GM12865 (cell line): ENCODE results near the gene VAPA.

ENCODE experiments used
- DNase-seq: peaks from one replicate; pipeline ENCODE4 v3.0.0; 2010; ENCODE audit warnings: low read depth
- H3K4me3 ChIP-seq: 2 replicates; pipeline ENCODE4 v1.5.1; 2011; ENCODE audit warnings: mild to moderate bottlenecking, low read depth, low read length, control low read depth
- CTCF ChIP-seq: IDR thresholded peaks from 2 replicates; pipeline ENCODE4 v1.5.1; 2011; ENCODE audit warnings: low read length, control low read depth, low read depth, inconsistent platforms; ENCODE audit not compliant: insufficient read depth; ENCODE audit errors: missing control alignments

The VAPA gene

GRCh38 chr18:9989481-9989880, 75.7 kb downstream of the VAPA start:
- no peak for TF ChIP-seq CTCF
- DNase-seq: no peak
- no peak overlapping the region for H3K4me3 ChIP-seq

- no peak overlapping the region for H3K4me3 ChIP-seq
- no peak for DNase-seq
- no peak for TF ChIP-seq CTCF
Observed at GRCh38 chr18:9991011-9992000, 77.5 kb downstream of the VAPA start.

GRCh38 chr18:9992300-9992972, 78.6 kb downstream of the VAPA start:
- no peak for TF ChIP-seq CTCF
- no peak overlapping the region for H3K4me3 ChIP-seq
- no peak for DNase-seq

GRCh38 chr18:9992973-9993520, 79.2 kb downstream of the VAPA start:
- DNase-seq: no peak
- no peak overlapping the region for H3K4me3 ChIP-seq
- no peak for TF ChIP-seq CTCF

GRCh38 chr18:9993521-9994025, 79.8 kb downstream of the VAPA start:
- DNase-seq: no peak
- no peak for TF ChIP-seq CTCF
- H3K4me3 ChIP-seq: no peak overlapping the region

- no peak for TF ChIP-seq CTCF
- DNase-seq: no peak
- no peak overlapping the region for H3K4me3 ChIP-seq
Observed at GRCh38 chr18:9994026-9994570, 80.3 kb downstream of the VAPA start.
